ENCODE measurements around the gene TP53TG5.

DNA sequence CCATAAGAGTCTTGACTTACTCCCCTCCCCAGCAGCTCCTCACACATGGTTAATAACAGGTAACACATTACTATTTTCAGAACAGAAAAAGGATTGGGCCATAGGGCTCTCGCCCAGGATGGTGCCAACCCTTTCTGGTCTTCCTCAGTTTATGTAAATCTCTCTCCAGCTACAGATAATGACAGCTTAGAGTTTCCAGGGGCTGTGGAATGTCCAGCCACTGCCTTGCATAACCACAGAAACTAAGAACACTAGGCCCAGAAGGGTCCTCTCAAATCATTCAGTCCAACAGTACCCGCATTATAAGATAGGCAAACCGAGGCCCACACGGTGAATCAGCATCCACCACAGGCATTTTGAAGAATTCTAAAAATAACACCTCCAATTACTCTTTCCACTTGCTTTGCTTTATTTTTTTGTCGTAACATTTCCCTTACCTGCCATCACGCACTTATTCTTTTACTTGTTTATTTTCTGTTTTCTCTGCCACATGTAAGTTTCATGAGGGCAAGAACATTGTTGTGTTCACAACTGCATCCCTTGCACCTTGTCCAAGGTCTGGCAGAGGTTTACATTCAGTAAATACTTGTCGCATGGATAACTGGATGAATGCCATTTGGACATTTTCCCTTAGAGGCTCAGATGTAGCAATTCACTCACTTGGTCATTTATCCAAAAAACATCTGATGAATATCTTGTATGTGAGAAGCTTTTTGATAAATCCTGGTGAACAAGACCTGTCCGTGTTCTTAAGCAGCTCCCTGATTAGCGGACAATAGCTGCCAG, 23.5 kb downstream of the TP53TG5 start:
- TF ChIP-seq EZH2 (IDR thresholded peaks at IDR 0.05) (no peak), POLR2AphosphoS5 (IDR thresholded peaks at IDR 0.05; ENCODE audit: borderline replicate concordance, low read depth, low read length) (no peak), FOXP2 (optimal IDR thresholded peaks at IDR 0.05; ENCODE audit: control extremely low read depth, extremely low read length, insufficient read depth) (no peak)
